K562 (cell line): Measurements from ENCODE around the gene SLC25A44. TPM values are rescaled to one million over a fixed set of nuclear protein-coding genes. Genes with fewer than 3 reads are reported as not detected.

Experiments
- CSDE1 ChIP-seq, 2 experiments: fragments of 450-650 bp; IDR thresholded peaks; 2 replicates each; pipeline ENCODE4 v1.6.1; 2016; ENCODE audit warnings: mild to moderate bottlenecking in 1 of 2
- ESRRA ChIP-seq: fragments of 450-650 bp; IDR thresholded peaks from 2 replicates; pipeline ENCODE4 v1.6.1; 2014; ENCODE audit warnings: low read depth, mild to moderate bottlenecking, moderate library complexity, borderline replicate concordance
- KLF6 ChIP-seq: fragments of 250-450 bp; sonication (Bioruptor Pico); IDR thresholded peaks from 2 replicates; pipeline ENCODE4 v1.4.0; 2020; ENCODE audit warnings: mild to moderate bottlenecking, moderate library complexity, borderline replicate concordance
- MCM2 ChIP-seq: fragments of 450-650 bp; IDR thresholded peaks from 2 replicates; pipeline ENCODE4 v1.6.1; 2017; ENCODE audit warnings: low read depth, mild to moderate bottlenecking
- PURB ChIP-seq: sonication (generic); formaldehyde crosslinking; IDR thresholded peaks from 2 replicates; pipeline ENCODE4 v1.9.0; 2021; ENCODE audit warnings: low read depth, mild to moderate bottlenecking, missing genetic modification reagents
- SIN3B ChIP-seq: fragments of 450-650 bp; IDR thresholded peaks from 2 replicates; pipeline ENCODE4 v1.6.1; 2017; ENCODE audit warnings: low read depth, mild to moderate bottlenecking, moderate library complexity
- SMAD1 ChIP-seq: fragments of 150-350 bp; IDR thresholded peaks from 2 replicates; pipeline ENCODE4 v1.6.1; 2014; ENCODE audit warnings: low read length, low read depth; ENCODE audit not compliant: partially characterized antibody
- SMAD2 ChIP-seq: fragments of 150-350 bp; IDR thresholded peaks from 2 replicates; pipeline ENCODE4 v1.6.1; 2014; ENCODE audit warnings: low read depth, mild to moderate bottlenecking, low read length
- TAF1 ChIP-seq: IDR thresholded peaks from 2 replicates; pipeline ENCODE4 v1.6.1; 2011; ENCODE audit warnings: mild to moderate bottlenecking, low read length, moderate library complexity; ENCODE audit not compliant: insufficient read depth, control insufficient read depth, severe bottlenecking; ENCODE audit errors: extremely low read depth
- YY1 ChIP-seq, 3 experiments: IDR thresholded peaks; 2 replicates each; pipeline ENCODE4 v1.6.1; 2011; ENCODE audit warnings: low read length in 2 of 3, mild to moderate bottlenecking in 2 of 3, moderate library complexity in 2 of 3, borderline replicate concordance in 1 of 3, control low read depth in 1 of 3, low read depth in 1 of 3; ENCODE audit not compliant: insufficient read depth in 3 of 3, insufficient replicate concordance in 2 of 3, control insufficient read depth in 1 of 3, insufficient read length in 1 of 3; ENCODE audit errors: extremely low read depth in 1 of 3
- ZNF124 ChIP-seq: sonication (generic); formaldehyde crosslinking; IDR thresholded peaks from 2 replicates; pipeline ENCODE4 v1.8.1; 2022; ENCODE audit warnings: missing genetic modification reagents
- ZNF707 ChIP-seq: fragments of 250-450 bp; sonication (Bioruptor Pico); conservative IDR thresholded peaks from 2 replicates; pipeline ENCODE4 v1.8.0; 2022; ENCODE audit warnings: inconsistent platforms, mild to moderate bottlenecking, moderate library complexity
- ZNF764 ChIP-seq: fragments of 250-450 bp; sonication (Bioruptor Pico); IDR thresholded peaks from 2 replicates; pipeline ENCODE4 v1.4.0; 2020; ENCODE audit warnings: low read depth, mild to moderate bottlenecking, moderate library complexity
- polyA plus RNA-seq, 8 experiments: library from polyadenylated mRNA; depleted of rRNA in 4 of 8; stranded (reverse) in 5 of 8; unstranded in 3 of 8; fragments of >200 nt; fragmentation: Nextera tagmentation in 2 of 8; fragmentation: Illumina TruSeq in 1 of 8; extraction: Ambion mirVana in 2 of 8; extraction: Trizol in 1 of 8; gene quantifications; 2 replicates each; pipeline versions ENCODE4 v1.2.1 to v1.2.3, GENCODE V29; 2011 to 2014; ENCODE audit warnings: inconsistent platforms in 1 of 8, missing spikeins in 1 of 8
- total RNA-seq, 7 experiments: library from RNA; depleted of rRNA in 6 of 7; stranded (reverse); fragments of >200 nt in 6 of 7; fragmentation: Illumina TruSeq in 2 of 7; extraction: Trizol in 2 of 7; gene quantifications; 2 replicates each; pipeline versions ENCODE4 v1.2.1 to v1.2.3, GENCODE V29; 2011 to 2021; ENCODE audit warnings: low replicate concordance in 1 of 7
- TF ChIP-seq, protein P1 (sequence below): IDR thresholded peaks from 2 replicates; pipeline ENCODE4 v1.6.1; 2014; ENCODE audit warnings: antibody characterized with exemption
- TF ChIP-seq, protein P2 (sequence below): fragments of 250-450 bp; sonication (Bioruptor Pico); IDR thresholded peaks from 2 replicates; pipeline ENCODE4 v1.4.0; 2020; ENCODE audit warnings: mild to moderate bottlenecking, moderate library complexity
- TF ChIP-seq, protein P3 (sequence below): sonication (generic); formaldehyde crosslinking; IDR thresholded peaks from 2 replicates; pipeline ENCODE4 v1.8.1; 2022; ENCODE audit warnings: missing genetic modification reagents
- TF ChIP-seq, protein P4 (sequence below): sonication (generic); IDR thresholded peaks from 2 replicates; pipeline ENCODE4 v1.6.1; 2016
- TF ChIP-seq, protein P5 (sequence below): sonication (generic); formaldehyde crosslinking; IDR thresholded peaks from 2 replicates; pipeline ENCODE4 v1.8.0; 2022; ENCODE audit warnings: missing genetic modification reagents, mild to moderate bottlenecking, moderate library complexity, borderline replicate concordance

Gene SLC25A44
- total and polyA plus RNA-seq, 9 of the 15 experiments (the other 6 are each of a cell fraction or from before 2014, with no cell fraction given), result 4.4 to 22.8 (median 12.5) TPM

DNA sequence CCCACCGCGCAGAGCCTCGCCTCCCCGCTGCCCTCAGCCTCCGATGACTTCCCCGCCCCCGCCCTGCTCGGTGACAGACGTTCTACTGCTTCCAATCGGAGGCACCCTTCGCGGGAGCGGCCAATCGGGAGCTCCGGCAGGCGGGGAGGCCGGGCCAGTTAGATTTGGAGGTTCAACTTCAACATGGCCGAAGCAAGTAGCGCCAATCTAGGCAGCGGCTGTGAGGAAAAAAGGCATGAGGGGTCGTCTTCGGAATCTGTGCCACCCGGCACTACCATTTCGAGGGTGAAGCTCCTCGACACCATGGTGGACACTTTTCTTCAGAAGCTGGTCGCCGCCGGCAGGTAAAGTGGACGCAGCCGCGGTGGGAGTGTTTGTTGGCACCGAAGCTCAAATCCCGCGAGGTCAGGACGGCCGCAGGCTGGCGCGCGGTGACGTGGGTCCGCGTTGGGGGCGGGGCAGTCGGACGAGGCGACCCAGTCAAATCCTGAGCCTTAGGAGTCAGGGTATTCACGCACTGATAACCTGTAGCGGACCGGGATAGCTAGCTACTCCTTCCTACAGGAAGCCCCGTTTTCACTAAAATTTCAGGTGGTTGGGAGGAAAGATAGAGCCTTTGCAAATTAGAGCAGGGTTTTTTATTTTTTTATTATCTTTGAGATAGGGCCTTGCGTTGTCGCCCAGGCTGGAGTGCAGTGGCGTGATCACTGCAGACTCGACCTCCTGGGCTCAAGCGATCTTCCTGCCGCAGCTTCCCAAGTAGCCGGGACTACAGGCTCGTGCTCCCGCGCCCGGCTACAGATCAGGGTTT, 19.1 kb downstream of the SLC25A44 start, which contains the start of gene PMF1 (continued):
- TF ChIP-seq, protein P1, sequence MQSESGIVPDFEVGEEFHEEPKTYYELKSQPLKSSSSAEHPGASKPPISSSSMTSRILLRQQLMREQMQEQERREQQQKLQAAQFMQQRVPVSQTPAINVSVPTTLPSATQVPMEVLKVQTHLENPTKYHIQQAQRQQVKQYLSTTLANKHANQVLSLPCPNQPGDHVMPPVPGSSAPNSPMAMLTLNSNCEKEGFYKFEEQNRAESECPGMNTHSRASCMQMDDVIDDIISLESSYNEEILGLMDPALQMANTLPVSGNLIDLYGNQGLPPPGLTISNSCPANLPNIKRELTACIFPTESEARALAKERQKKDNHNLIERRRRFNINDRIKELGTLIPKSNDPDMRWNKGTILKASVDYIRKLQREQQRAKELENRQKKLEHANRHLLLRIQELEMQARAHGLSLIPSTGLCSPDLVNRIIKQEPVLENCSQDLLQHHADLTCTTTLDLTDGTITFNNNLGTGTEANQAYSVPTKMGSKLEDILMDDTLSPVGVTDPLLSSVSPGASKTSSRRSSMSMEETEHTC, result no peak
- TF ChIP-seq ZNF707 (no peak), ESRRA (peak; percentile 66; the same call in 1 of the 2 replicates), KLF6 (CRISPR knock-in tag) (no peak), SMAD2 (no peak), YY1 (IDR thresholded peaks at IDR 0.05; ENCODE audit: borderline replicate concordance in 1 of 3, control insufficient read depth in 1 of 3, extremely low read depth in 1 of 3, insufficient read depth in 3 of 3, insufficient read length in 1 of 3, insufficient replicate concordance in 2 of 3, low read depth in 1 of 3, low read length in 2 of 3) (peak; percentile 78 to 98 (median 93)), ZNF764 (CRISPR knock-in tag) (no peak), ZNF124 (CRISPR knock-in tag) (no peak), TAF1 (peak; percentile 89), SIN3B (peak; percentile 91), CSDE1 (IDR thresholded peaks at IDR 0.05) (no peak), MCM2 (no peak), PURB (CRISPR knock-in tag) (no peak), SMAD1 (peak; percentile 34)
- TF ChIP-seq, protein P2, sequence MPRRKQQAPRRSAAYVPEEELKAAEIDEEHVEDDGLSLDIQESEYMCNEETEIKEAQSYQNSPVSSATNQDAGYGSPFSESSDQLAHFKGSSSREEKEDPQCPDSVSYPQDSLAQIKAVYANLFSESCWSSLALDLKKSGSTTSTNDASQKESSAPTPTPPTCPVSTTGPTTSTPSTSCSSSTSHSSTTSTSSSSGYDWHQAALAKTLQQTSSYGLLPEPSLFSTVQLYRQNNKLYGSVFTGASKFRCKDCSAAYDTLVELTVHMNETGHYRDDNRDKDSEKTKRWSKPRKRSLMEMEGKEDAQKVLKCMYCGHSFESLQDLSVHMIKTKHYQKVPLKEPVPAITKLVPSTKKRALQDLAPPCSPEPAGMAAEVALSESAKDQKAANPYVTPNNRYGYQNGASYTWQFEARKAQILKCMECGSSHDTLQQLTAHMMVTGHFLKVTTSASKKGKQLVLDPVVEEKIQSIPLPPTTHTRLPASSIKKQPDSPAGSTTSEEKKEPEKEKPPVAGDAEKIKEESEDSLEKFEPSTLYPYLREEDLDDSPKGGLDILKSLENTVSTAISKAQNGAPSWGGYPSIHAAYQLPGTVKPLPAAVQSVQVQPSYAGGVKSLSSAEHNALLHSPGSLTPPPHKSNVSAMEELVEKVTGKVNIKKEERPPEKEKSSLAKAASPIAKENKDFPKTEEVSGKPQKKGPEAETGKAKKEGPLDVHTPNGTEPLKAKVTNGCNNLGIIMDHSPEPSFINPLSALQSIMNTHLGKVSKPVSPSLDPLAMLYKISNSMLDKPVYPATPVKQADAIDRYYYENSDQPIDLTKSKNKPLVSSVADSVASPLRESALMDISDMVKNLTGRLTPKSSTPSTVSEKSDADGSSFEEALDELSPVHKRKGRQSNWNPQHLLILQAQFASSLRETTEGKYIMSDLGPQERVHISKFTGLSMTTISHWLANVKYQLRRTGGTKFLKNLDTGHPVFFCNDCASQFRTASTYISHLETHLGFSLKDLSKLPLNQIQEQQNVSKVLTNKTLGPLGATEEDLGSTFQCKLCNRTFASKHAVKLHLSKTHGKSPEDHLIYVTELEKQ (CRISPR knock-in tag), result no peak
- TF ChIP-seq, protein P3, sequence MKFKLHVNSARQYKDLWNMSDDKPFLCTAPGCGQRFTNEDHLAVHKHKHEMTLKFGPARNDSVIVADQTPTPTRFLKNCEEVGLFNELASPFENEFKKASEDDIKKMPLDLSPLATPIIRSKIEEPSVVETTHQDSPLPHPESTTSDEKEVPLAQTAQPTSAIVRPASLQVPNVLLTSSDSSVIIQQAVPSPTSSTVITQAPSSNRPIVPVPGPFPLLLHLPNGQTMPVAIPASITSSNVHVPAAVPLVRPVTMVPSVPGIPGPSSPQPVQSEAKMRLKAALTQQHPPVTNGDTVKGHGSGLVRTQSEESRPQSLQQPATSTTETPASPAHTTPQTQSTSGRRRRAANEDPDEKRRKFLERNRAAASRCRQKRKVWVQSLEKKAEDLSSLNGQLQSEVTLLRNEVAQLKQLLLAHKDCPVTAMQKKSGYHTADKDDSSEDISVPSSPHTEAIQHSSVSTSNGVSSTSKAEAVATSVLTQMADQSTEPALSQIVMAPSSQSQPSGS (CRISPR knock-in tag), result no peak
- TF ChIP-seq, protein P4, sequence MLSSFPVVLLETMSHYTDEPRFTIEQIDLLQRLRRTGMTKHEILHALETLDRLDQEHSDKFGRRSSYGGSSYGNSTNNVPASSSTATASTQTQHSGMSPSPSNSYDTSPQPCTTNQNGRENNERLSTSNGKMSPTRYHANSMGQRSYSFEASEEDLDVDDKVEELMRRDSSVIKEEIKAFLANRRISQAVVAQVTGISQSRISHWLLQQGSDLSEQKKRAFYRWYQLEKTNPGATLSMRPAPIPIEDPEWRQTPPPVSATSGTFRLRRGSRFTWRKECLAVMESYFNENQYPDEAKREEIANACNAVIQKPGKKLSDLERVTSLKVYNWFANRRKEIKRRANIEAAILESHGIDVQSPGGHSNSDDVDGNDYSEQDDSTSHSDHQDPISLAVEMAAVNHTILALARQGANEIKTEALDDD, result peak; percentile 13; the same call in 1 of the 2 replicates
- TF ChIP-seq, protein P5, sequence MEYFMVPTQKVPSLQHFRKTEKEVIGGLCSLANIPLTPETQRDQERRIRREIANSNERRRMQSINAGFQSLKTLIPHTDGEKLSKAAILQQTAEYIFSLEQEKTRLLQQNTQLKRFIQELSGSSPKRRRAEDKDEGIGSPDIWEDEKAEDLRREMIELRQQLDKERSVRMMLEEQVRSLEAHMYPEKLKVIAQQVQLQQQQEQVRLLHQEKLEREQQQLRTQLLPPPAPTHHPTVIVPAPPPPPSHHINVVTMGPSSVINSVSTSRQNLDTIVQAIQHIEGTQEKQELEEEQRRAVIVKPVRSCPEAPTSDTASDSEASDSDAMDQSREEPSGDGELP (CRISPR knock-in tag), result peak; percentile 86
